ENCODE results near the gene BATF3.
"Not testable (repeated sequence)": the region's sequence is repeated elsewhere in the genome, so short reads cannot be mapped to it uniquely, and the experiment has no call there.

The BATF3 gene, protein sequence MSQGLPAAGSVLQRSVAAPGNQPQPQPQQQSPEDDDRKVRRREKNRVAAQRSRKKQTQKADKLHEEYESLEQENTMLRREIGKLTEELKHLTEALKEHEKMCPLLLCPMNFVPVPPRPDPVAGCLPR

GRCh38 chr1:212699625-212700222 lies at the start of gene BATF3:
TSS of gene BATF3 (minus strand) at chr1:212699840. CDS start at chr1:212699762, 78 bp downstream.
- DNase-seq (ENCODE audit: low read depth in 3 of 3, low spot score in 1 of 3), result no peak

GRCh38 chr1:212746546-212746945 lies 46.9 kb upstream of the BATF3 start:
- DNase-seq (ENCODE audit: low read depth in 3 of 3, low spot score in 1 of 3), result no peak

GRCh38 chr1:212745303-212745702 lies 45.7 kb upstream of the BATF3 start:
- no peak for DNase-seq (ENCODE audit: low read depth in 3 of 3, low spot score in 1 of 3)

GRCh38 chr1:212743901-212744475 lies 44.3 kb upstream of the BATF3 start:
- no peak for DNase-seq (ENCODE audit: low read depth in 3 of 3, low spot score in 1 of 3)

DNA sequence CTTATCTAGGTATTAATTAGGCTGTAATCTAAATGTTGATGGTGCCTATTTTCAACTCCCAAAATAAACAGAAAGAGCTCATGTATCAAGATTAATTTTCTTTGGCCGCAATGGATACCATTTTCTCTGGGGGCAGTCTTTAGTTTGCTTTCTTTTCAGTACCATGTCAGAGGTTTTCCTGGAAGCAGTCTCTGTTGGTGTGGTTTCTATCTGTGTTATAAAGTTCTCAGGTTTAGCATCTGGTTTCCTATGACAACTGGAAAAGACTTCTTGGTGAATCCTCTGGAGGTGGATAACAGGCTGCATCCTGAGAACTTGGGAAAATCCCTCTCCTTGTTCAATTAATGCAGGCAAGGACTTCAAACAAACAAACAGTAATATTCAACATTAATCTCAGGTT lies 38.7 kb upstream of the BATF3 start:
- DNase-seq (ENCODE audit: low read depth in 3 of 3, low spot score in 1 of 3), result no peak

DNA sequence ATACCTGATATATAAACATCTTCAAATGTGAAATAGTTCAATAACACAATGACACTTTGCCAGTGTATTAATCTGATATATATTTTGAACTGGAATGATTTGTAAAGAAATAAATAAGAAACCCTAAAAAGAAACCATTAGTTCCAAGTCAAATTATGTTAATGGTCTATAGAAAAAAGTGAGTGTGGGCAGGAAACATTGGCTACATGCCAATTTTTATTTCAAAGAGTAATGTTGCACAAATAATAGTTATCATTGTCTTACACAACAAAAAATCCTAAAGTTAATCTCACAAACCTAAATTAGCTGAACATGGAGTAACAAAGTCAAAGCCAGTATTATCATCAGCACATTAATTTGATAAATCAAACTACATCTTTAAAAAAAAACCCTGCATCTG lies 37.9 kb upstream of the BATF3 start:
- DNase-seq (ENCODE audit: low read depth in 3 of 3, low spot score in 1 of 3), result no peak

GRCh38 chr1:212733109-212733508 lies 33.5 kb upstream of the BATF3 start:
- no peak for DNase-seq (ENCODE audit: low read depth in 3 of 3, low spot score in 1 of 3)

DNA sequence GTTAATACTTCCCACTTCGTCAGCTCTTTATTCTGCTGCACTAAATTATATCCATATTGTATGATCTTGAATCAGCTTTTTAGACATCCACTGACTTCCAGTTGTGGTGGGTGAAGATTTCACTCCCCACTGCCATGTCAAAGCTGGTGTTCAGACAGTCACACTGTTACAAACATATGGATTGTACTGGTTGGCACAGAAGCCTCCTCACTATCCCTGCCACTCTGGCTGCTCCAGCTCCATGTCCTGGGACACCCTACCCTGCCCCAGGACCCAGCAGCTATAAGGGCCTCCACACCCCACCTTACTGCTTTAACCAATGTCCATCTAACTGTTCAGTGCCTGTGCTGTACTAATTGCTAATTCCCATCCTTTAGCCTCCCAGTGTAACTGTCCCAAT lies 32.0 kb upstream of the BATF3 start:
- DNase-seq (ENCODE audit: low read depth in 3 of 3, low spot score in 1 of 3), result no peak

DNA sequence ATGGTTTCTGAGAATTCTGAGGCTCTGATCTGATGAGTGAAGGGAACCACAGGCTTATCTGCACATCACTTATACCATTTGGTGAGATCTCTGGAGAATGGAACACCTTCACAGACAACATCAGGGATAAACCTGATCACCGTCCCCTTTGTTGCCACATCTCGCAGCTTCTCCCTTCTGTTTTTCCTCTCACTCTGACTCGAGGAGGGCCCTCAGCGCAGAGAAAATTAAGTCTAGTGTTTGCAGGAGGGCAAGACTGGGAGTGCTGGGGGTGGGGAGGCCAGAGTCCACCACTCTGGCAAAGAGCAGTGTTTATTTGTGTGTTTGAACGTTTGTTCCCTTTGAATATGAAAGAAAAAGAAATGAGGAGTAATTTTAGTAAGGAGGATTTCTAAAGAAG lies 29.0 kb upstream of the BATF3 start:
- DNase-seq (ENCODE audit: low read depth in 3 of 3, low spot score in 1 of 3), result no peak

- DNase-seq (ENCODE audit: low read depth in 3 of 3, low spot score in 1 of 3), result no peak
Measured at GRCh38 chr1:212727386-212728181, 27.9 kb upstream of the BATF3 start.

- not testable (repeated sequence) for DNase-seq (ENCODE audit: low read depth in 3 of 3, low spot score in 1 of 3)
Measured at GRCh38 chr1:212724679-212725078, 25.0 kb upstream of the BATF3 start.

DNA sequence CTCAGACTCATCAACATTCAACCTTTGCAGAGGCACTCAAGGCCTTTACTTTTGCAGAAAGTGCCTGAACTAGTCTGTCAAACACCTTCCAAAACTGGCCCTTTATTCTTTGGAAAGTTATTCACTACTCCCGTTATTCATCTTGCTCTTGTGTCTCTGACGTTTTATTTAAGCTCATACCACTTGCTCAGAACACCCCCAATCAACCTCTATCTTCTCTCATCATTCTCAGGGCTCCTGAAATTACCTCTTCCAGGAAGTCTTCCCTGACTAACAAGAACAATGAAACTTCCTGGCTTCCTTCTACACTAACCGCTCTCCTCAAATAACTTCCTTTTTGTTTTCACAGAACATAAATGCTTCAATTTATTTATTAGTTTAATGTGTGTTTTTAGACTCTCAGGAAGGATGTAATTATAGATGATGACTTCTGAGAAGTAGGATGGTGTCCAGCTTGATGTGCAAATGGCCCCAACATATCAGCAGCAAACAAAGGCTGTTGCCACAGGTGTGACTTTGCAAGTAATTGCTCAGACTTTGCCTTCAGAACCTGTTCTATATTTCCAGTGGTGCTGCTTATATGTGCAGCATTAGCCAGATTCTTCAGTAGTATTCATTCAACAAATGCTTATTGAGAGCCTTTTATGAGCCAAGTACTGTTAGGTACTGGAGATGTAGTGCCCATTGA lies 22.8 kb upstream of the BATF3 start:
- DNase-seq (ENCODE audit: low read depth in 3 of 3, low spot score in 1 of 3), result no peak

- no peak for DNase-seq (ENCODE audit: low read depth in 3 of 3, low spot score in 1 of 3)
Measured at GRCh38 chr1:212721388-212722247, 22.0 kb upstream of the BATF3 start.

- DNase-seq (ENCODE audit: low read depth in 3 of 3, low spot score in 1 of 3), result no peak
Measured at GRCh38 chr1:212719633-212720032, 20.0 kb upstream of the BATF3 start.

GRCh38 chr1:212718499-212718898 lies 18.9 kb upstream of the BATF3 start:
- DNase-seq (ENCODE audit: low read depth in 3 of 3, low spot score in 1 of 3), result no peak

- DNase-seq (ENCODE audit: low read depth in 3 of 3, low spot score in 1 of 3), result no peak
Measured at GRCh38 chr1:212716161-212716560, 16.5 kb upstream of the BATF3 start.

DNA sequence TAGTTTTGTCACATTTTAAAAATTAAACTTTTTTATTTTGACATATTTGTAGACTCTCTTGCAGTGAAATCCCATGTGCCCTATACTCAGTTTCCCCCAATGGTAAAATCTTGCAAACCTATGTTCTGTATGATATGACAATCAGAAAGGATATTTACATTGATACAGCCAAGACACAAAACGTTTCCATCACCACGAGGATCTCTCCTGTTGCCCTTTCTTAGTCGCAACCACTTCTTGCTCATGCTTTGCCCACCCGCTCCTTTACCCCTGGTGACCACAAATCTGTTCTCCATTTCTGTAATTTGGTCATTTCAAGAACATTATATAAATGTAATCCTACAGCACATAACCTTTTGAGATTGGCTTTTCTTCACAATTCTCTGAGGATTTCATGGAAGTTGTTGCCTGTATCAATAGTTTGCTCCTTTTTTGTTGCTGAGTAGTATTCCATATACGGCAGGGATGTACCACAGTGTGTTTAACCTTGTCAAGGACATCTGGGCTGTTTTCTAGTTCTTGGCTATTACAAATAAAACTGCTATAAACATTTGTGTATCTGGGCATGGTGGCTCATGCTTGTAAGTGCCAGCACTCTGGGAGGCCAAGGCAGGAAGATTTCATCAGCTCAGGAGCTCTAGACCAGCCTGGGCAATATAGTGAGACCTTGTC lies 14.0 kb upstream of the BATF3 start:
- no peak for DNase-seq (ENCODE audit: low read depth in 3 of 3, low spot score in 1 of 3)

GRCh38 chr1:212712451-212713303 lies 13.0 kb upstream of the BATF3 start:
- no peak for DNase-seq (ENCODE audit: low read depth in 3 of 3, low spot score in 1 of 3)

DNA sequence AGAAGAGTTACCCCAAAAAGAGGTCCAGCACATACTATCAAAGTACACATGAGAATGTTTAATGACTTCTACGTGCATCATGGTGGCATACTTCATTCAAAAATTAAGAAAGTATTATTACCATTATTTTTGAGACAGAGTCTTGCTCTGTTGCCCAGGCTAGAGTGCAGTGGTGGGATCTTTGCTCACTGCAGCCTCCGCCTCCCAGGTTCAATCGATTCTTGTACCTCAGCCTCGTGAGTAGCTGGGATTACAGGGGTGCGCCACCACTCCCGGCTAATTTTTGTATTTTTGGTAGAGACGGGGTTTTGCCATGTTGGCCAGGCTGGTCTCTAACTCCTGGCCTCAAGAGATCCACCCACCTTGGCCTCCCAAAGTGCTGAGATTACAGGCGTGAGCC lies 12.3 kb upstream of the BATF3 start:
- DNase-seq (ENCODE audit: low read depth in 3 of 3, low spot score in 1 of 3), result not testable (repeated sequence)

Data from stimulated activated CD4-positive, alpha-beta T cell treated with anti-CD3 and anti-CD28 coated beads, TNF-alpha, amount 100 ng/mL, for 1 hour (primary cell).